GM21526 (cell line): ENCODE measurements around the gene MKI67.

Experiments
- ATAC-seq: cut with Tn5 transposase; IDR thresholded peaks from one replicate; pipeline ENCODE4 v1.9.1; 2021; ENCODE audit warnings: moderate library complexity; ENCODE audit not compliant: unreplicated experiment, low FRiP score

Gene MKI67

GRCh38 chr10:128086003-128086863 is 40.0 kb downstream of the MKI67 start:
- ATAC-seq = no peak

GRCh38 chr10:128084991-128085390 is 41.2 kb downstream of the MKI67 start:
- no peak for ATAC-seq

DNA sequence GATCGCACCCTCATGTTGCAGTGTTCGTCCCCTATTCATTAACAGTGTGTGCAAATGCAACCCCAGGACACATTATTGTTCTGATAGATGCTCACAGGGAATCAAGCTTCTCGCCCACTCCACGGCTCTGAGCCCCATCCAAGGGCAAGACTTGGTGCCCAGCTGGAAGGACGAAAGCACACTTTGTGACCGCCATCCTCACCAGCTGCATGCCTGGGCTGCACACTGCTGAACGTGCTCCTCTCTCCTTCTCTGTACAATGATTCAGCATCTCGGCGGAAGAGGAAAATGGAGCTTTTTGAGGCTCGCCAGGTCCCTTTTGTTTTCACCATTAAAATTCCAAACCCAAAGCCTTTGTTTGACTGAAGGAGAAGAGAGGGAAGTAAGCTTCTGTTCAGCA is 41.9 kb downstream of the MKI67 start:
- ATAC-seq = no peak

- ATAC-seq = no peak
These were observed 42.9 kb downstream of the MKI67 start for GRCh38 chr10:128083191-128083895.

- no peak for ATAC-seq
These were observed 44.5 kb downstream of the MKI67 start for GRCh38 chr10:128081720-128082119.

DNA sequence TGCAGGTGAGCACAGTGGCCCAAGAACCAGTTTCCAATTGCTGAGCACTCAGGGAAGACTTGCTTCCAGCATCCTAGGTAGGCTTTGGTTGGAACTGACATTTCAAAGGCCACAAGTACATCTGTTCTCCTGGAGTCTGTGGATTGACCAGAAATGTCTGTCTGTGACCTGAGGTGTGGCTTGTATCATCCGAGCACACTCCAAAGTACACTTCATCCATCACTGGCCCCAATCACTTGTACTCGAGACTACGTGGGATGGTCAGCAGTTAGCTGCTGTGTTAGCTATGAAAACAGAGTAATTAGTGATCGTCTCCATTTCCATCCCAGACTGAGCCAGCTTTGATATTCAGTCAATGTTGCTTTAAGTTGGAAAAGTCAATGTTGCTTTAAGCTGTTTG is 45.0 kb downstream of the MKI67 start:
- ATAC-seq = no peak

DNA sequence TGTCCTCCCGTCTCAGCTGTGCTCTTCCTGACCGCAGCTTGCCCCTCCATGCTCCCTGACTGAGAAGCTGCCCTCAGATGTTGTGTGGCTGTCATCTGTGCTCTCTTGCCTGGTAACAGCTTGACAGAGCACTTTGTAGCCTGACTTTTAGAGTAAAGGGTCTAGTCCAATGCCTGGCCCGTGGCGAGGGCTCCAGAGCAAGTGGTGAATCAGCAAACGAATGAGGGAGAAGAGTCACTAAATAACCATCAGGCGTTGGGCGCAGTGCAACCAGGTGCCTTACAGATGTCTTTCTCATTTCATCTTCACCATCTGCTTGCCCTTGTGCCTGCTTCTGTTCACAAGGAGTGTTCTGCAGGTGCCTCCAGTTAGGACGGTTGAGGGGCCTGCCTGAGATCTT is 45.6 kb downstream of the MKI67 start:
- ATAC-seq = no peak

- no peak for ATAC-seq
These were observed 46.0 kb downstream of the MKI67 start for GRCh38 chr10:128080231-128080630.

DNA sequence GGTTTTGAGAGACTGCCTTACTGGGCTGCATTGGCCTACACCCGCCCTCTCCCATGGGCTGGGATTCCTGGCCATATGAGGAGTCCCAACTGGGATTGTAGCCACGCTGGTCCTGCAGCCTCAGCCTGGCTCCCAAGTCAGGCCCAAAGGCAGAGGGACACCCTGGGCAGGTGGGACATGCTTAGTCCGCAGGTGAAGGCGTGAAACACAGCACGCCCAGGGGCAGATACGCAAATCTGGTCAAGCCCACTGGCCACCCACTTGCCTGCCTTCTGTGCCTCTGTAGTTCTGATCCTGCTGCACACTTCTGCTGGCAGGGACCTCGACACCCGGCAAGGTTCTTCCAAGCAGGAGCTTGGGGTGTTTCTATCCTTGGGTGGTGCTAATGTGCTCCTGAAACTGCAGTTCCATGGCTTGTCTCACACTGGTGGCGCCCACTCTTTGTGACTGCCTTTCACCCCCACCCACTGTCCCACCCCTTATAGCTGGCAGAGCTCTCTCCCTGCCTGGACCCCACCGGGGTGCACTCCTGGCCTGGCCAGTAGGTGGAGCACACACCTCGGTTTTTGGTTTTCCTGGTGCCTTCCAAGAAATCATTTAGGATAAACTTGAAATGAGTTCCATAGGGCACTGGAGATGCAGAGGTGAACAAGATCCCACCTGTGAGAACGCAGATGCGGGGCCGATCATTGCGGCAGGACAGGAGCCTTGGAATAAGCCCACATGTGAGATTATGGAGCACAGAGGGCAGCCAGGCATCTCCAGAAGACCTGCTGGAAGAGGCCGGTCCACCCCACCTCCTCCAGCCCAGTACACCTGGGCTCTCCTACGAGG is 47.9 kb downstream of the MKI67 start:
- ATAC-seq = no peak

DNA sequence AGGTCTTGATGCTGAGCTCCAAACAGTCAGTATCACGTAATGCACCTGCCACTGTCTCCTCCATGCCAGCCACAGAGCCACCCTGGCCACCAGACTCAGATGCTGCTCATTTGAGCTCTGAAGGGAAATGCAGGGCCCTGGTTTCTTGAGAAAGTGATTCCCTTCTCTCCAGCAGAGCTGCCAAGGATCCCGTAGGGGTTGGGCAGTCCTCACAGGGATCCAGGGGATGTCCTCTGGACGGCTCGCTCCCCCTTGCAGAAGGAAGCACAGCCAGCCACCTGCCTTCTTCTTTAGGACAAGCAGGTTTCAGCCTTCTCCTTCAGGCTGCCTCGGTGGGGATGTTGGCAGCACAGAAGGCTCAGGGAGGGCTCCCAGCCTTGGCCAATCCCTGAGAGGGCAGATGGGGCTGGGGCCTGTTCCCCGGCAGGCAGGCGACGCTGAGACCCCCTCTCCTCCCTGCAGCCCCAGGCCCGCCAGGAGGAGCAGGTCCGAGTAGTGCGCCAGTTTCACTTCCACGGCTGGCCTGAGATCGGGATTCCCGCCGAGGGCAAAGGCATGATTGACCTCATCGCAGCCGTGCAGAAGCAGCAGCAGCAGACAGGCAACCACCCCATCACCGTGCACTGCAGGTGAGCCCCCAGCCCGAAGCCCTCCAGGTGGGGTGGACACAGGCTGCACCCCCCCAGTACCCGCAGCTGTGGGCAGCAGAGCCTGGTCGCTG is 48.9 kb downstream of the MKI67 start:
- no peak for ATAC-seq

- no peak for ATAC-seq
These were observed 51.6 kb downstream of the MKI67 start for GRCh38 chr10:128074589-128074988.

DNA sequence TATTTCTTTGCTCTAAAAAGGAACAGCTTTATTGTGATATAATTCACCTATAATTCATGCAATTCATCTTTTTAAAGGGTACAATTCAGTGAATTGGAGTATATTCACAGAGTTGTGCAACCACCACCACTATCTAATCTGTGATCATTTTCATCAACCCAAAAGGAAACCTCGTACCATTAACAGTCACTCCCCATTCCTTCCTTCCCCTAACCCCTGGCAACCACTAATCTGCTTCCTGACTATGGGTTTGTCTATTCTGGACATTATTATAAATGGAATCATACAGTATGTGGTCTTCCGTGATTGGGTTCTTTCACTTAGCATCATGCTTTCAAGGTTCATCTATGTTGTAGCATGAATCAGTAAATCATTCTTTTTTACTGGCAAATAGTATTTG is 52.3 kb downstream of the MKI67 start:
- ATAC-seq = no peak

GRCh38 chr10:128072941-128073645 is 53.1 kb downstream of the MKI67 start:
- ATAC-seq = no peak

GRCh38 chr10:128072046-128072445 is 54.2 kb downstream of the MKI67 start:
- no peak for ATAC-seq

- ATAC-seq = no peak
These were observed 54.8 kb downstream of the MKI67 start for GRCh38 chr10:128071417-128071782.

DNA sequence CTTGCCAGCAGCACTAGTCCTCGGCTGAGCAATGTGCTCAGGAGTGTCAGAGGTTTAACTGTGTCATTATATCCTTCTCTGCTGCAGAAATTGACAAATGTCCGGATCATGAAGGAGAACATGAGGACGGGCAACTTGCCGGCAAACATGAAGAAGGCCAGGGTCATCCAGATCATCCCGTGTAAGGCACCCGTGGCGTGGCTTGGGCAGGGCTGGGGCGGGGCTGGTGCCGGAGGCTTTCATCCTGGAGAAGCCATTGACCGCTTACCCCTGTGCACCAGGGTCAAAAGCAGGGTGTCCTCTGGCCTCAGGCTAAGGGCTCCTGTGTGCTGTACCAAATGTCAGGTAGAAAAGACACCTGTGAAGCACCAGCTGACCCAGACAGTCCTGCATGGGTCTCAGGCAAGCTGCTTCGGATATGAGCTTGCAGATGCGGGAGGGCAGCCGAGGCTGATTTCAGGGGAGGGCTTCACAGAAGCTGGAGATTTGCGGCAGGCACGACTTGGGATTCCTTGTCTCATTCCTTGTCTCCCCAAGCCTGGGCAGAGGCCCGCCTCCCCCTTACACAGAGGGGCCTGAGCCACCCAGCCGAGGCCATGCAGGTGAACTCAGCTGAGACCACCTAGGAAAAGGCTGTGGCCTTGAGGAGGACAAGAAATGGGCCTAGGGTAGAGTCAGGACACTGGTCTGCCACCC is 55.4 kb downstream of the MKI67 start:
- ATAC-seq = no peak

GRCh38 chr10:128070161-128070560 is 56.1 kb downstream of the MKI67 start:
- no peak for ATAC-seq

- peak; percentile 47 for ATAC-seq
These were observed 56.7 kb downstream of the MKI67 start for GRCh38 chr10:128069351-128070051.
